HL-60 (cell line): Measurements from ENCODE around the gene TMEM44.
A peak's percentile ranks its signal among the peaks of the same experiment; 100 is the strongest.

ENCODE experiments used
- DNase-seq, 2 experiments: peaks; one replicate each; pipeline ENCODE4 v3.0.0-alpha.2; 2010 to 2020; ENCODE audit warnings: low read depth in 1 of 2, low spot score in 1 of 2
- H3K27ac ChIP-seq: fragments of 250-450 bp; sonication (Bioruptor Pico); replicated peaks from 2 replicates; pipeline ENCODE4 v1.5.1; 2020; ENCODE audit warnings: mild to moderate bottlenecking, moderate library complexity
- H3K27me3 ChIP-seq: fragments of 250-450 bp; sonication (Bioruptor Pico); 2 replicates; pipeline ENCODE4 v1.5.1; 2021; ENCODE audit warnings: mild to moderate bottlenecking, moderate library complexity; ENCODE audit not compliant: insufficient read depth, poor library complexity, severe bottlenecking
- H3K4me3 ChIP-seq: replicated peaks from 2 replicates; pipeline ENCODE4 v1.5.1; 2011; ENCODE audit warnings: mild to moderate bottlenecking, control low read depth, low read length; ENCODE audit not compliant: insufficient read depth
- CTCF ChIP-seq: IDR thresholded peaks from one replicate; pipeline ENCODE4 v1.5.1; 2011; ENCODE audit warnings: low read length, control low read depth, inconsistent platforms; ENCODE audit not compliant: insufficient read depth
- GABPA ChIP-seq: IDR thresholded peaks from 2 replicates; pipeline ENCODE4 v1.6.1; 2012; ENCODE audit warnings: low read depth
- POLR2AphosphoS5 ChIP-seq: IDR thresholded peaks from 2 replicates; pipeline ENCODE4 v1.6.1; 2012; ENCODE audit warnings: low read depth
- REST ChIP-seq: IDR thresholded peaks from 2 replicates; pipeline ENCODE4 v1.6.1; 2012; ENCODE audit warnings: low read depth; ENCODE audit not compliant: insufficient replicate concordance
- SPI1 ChIP-seq: IDR thresholded peaks from 2 replicates; pipeline ENCODE4 v1.6.1; 2012; ENCODE audit warnings: low read depth, mild to moderate bottlenecking, borderline replicate concordance

TMEM44 gene

GRCh38 chr3:194556086-194557056, 76.8 kb downstream of the TMEM44 start:
- DNase-seq, result peak; percentile 18 to 38
- H3K27ac ChIP-seq, result no peak overlapping the region; the same call in 1 of the 2 replicates

GRCh38 chr3:194555175-194556062, 77.8 kb downstream of the TMEM44 start:
- Histone ChIP-seq H3K27me3 (no peaks in the 10 kb centered on the region), H3K4me3 (no peak overlapping the region), H3K27ac (no peak overlapping the region)
- no peak for TF ChIP-seq REST
- TF ChIP-seq CTCF, result no peak
- TF ChIP-seq SPI1, result no peak
- TF ChIP-seq POLR2AphosphoS5, result no peak
- DNase-seq, result no peak

More at GRCh38 chr3:194556086-194557056, 76.8 kb downstream of the TMEM44 start:
- H3K4me3 ChIP-seq, result peak overlapping the region; percentile 28
- no peaks in the 10 kb centered on the region for H3K27me3 ChIP-seq
- TF ChIP-seq GABPA, result peak; percentile 32
- TF ChIP-seq SPI1, result no peak
- no peak for TF ChIP-seq REST
- TF ChIP-seq CTCF, result no peak
- 0 out of 2 replicates have a peak, but pooled peaks have one; percentile 13 for TF ChIP-seq POLR2AphosphoS5

DNA sequence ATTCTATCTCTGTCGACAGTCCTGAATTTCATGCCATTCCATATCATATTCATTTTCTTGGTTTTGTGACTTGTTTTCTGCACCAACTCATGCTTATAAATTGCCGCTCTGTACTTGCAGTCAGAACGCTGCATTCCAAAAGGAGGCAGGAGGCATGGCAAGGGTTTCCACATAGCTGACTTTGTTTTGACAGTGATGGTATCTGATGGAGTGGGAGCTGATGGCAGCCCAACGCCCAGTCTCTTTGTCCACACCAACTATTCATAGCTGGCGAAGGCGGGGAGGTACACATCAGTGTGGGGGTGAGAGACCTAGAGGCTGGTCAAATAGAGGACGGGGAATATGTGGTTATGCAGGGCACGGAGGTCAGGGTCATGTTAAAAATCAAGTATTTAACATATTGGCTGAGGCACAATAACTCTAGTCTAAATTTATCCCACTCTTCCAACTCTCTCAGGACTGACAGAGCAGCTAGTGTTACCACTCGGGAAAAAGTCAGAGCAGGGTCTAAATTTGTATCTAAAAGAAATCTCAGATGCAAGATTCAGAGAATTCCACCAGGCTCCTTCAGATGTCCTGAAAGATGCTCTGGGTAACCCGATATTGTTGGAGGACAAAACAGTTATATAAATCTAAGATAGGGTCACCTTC, 78.6 kb downstream of the TMEM44 start:
- H3K27ac ChIP-seq, result no peak overlapping the region

More for the DNA sequence above, 78.6 kb downstream of the TMEM44 start:
- no peak overlapping the region for H3K4me3 ChIP-seq
- no peaks in the 10 kb centered on the region for H3K27me3 ChIP-seq
- DNase-seq, result no peak
- no peak for TF ChIP-seq CTCF
- TF ChIP-seq REST, result no peak
- TF ChIP-seq SPI1, result no peak
- TF ChIP-seq GABPA, result no peak
- no peak for TF ChIP-seq POLR2AphosphoS5
